Measurements from ENCODE around the gene PLXDC2. TPM values are rescaled to one million over a fixed set of nuclear protein-coding genes. Genes with fewer than 3 reads are reported as not detected.

PLXDC2 gene
- total RNA-seq, 1 donor from 2014 or later: 79.2 TPM

- Mint-ChIP-seq H3K27ac (no peak overlapping the region), H3K4me3 (no peak overlapping the region), H3K36me3 (peaks cover 22% of the 10 kb centered on the region), H3K27me3 (no peaks in the 10 kb centered on the region), H3K9me3 (peaks cover 7% of the 10 kb centered on the region), H3K4me1 (ENCODE audit: unreplicated experiment) (peaks cover 19% of the 10 kb centered on the region)
- DNase-seq (ENCODE audit: extremely low spot score, unreplicated experiment): no peak
- TF ChIP-seq CTCF (conservative IDR thresholded peaks at IDR 0.05): no peak
Observed at GRCh38 chr10:19947656-19948055, 131.4 kb downstream of the PLXDC2 start.

- H3K9me3 Mint-ChIP-seq: no peaks in the 10 kb centered on the region
- no peak for TF ChIP-seq CTCF (conservative IDR thresholded peaks at IDR 0.05)
- H3K27ac Mint-ChIP-seq: no peak overlapping the region
- no peak overlapping the region for H3K4me3 Mint-ChIP-seq
- H3K36me3 Mint-ChIP-seq: peaks cover 11% of the 10 kb centered on the region
- no peaks in the 10 kb centered on the region for H3K27me3 Mint-ChIP-seq
- peaks cover 11% of the 10 kb centered on the region for H3K4me1 Mint-ChIP-seq (ENCODE audit: unreplicated experiment)
- DNase-seq (ENCODE audit: extremely low spot score, unreplicated experiment): no peak
Observed at GRCh38 chr10:19952224-19953010, 136.2 kb downstream of the PLXDC2 start.

GRCh38 chr10:19954601-19955000, 138.4 kb downstream of the PLXDC2 start:
- no peaks in the 10 kb centered on the region for H3K9me3 Mint-ChIP-seq
- no peak overlapping the region for H3K4me3 Mint-ChIP-seq
- H3K36me3 Mint-ChIP-seq: peaks cover 11% of the 10 kb centered on the region
- no peak for TF ChIP-seq CTCF (conservative IDR thresholded peaks at IDR 0.05)
- H3K4me1 Mint-ChIP-seq (ENCODE audit: unreplicated experiment): peaks cover 20% of the 10 kb centered on the region
- no peak for DNase-seq (ENCODE audit: extremely low spot score, unreplicated experiment)
- no peak overlapping the region for H3K27ac Mint-ChIP-seq
- H3K27me3 Mint-ChIP-seq: no peaks in the 10 kb centered on the region

- Mint-ChIP-seq H3K4me1 (ENCODE audit: unreplicated experiment) (peaks cover 28% of the 10 kb centered on the region), H3K27ac (no peak overlapping the region), H3K4me3 (no peak overlapping the region)
Observed at GRCh38 chr10:19956516-19957032, 140.3 kb downstream of the PLXDC2 start.

GRCh38 chr10:19958787-19959186, 142.6 kb downstream of the PLXDC2 start:
- H3K27me3 Mint-ChIP-seq: no peaks in the 10 kb centered on the region
- H3K36me3 Mint-ChIP-seq: peaks cover 3% of the 10 kb centered on the region
- no peak overlapping the region for H3K27ac Mint-ChIP-seq
- H3K4me3 Mint-ChIP-seq: no peak overlapping the region
- DNase-seq (ENCODE audit: extremely low spot score, unreplicated experiment): no peak
- no peak for TF ChIP-seq CTCF (conservative IDR thresholded peaks at IDR 0.05)
- H3K9me3 Mint-ChIP-seq: peaks cover 4% of the 10 kb centered on the region
- H3K4me1 Mint-ChIP-seq (ENCODE audit: unreplicated experiment): peaks cover 18% of the 10 kb centered on the region

More at GRCh38 chr10:19956516-19957032, 140.3 kb downstream of the PLXDC2 start:
- no peaks in the 10 kb centered on the region for H3K36me3 Mint-ChIP-seq
- H3K9me3 Mint-ChIP-seq: no peaks in the 10 kb centered on the region
- TF ChIP-seq CTCF (conservative IDR thresholded peaks at IDR 0.05): no peak
- DNase-seq (ENCODE audit: extremely low spot score, unreplicated experiment): no peak
- no peaks in the 10 kb centered on the region for H3K27me3 Mint-ChIP-seq
